ENCODE measurements around the gene FHIT.

The FHIT gene

GRCh38 chr3:60192297-60193114 lies 1058.7 kb downstream of the FHIT start:
- no peak for DNase-seq (ENCODE audit: low read depth in 1 of 2, low spot score in 1 of 2)

GRCh38 chr3:60190073-60190472 lies 1061.2 kb downstream of the FHIT start:
- no peak for DNase-seq (ENCODE audit: low read depth in 1 of 2, low spot score in 1 of 2)

GRCh38 chr3:60189304-60189703 lies 1061.9 kb downstream of the FHIT start:
- DNase-seq (ENCODE audit: low read depth in 1 of 2, low spot score in 1 of 2) = no peak

- DNase-seq (ENCODE audit: low read depth in 1 of 2, low spot score in 1 of 2) = no peak
These were observed 1062.4 kb downstream of the FHIT start for GRCh38 chr3:60188803-60189202.

GRCh38 chr3:60187343-60187742 lies 1063.9 kb downstream of the FHIT start:
- DNase-seq (ENCODE audit: low read depth in 1 of 2, low spot score in 1 of 2) = no peak

GRCh38 chr3:60186359-60186758 lies 1064.9 kb downstream of the FHIT start:
- DNase-seq (ENCODE audit: low read depth in 1 of 2, low spot score in 1 of 2) = no peak

- no peak for DNase-seq (ENCODE audit: low read depth in 1 of 2, low spot score in 1 of 2)
These were observed 1066.1 kb downstream of the FHIT start for GRCh38 chr3:60185161-60185560.

GRCh38 chr3:60182697-60183096 lies 1068.6 kb downstream of the FHIT start:
- no peak for DNase-seq (ENCODE audit: low read depth in 1 of 2, low spot score in 1 of 2)

- DNase-seq (ENCODE audit: low read depth in 1 of 2, low spot score in 1 of 2) = no peak
These were observed 1072.2 kb downstream of the FHIT start for GRCh38 chr3:60178931-60179653.

- DNase-seq (ENCODE audit: low read depth in 1 of 2, low spot score in 1 of 2) = no peak
These were observed 1073.5 kb downstream of the FHIT start for GRCh38 chr3:60177726-60178125.

- DNase-seq (ENCODE audit: low read depth in 1 of 2, low spot score in 1 of 2) = no peak
These were observed 1074.6 kb downstream of the FHIT start for GRCh38 chr3:60176614-60177013.

- DNase-seq (ENCODE audit: low read depth in 1 of 2, low spot score in 1 of 2) = no peak
These were observed 1075.6 kb downstream of the FHIT start for GRCh38 chr3:60175680-60176079.

- no peak for DNase-seq (ENCODE audit: low read depth in 1 of 2, low spot score in 1 of 2)
These were observed 1081.5 kb downstream of the FHIT start for GRCh38 chr3:60169755-60170154.

- DNase-seq (ENCODE audit: low read depth in 1 of 2, low spot score in 1 of 2) = no peak
These were observed 1084.1 kb downstream of the FHIT start for GRCh38 chr3:60167186-60167585.

- DNase-seq (ENCODE audit: low read depth in 1 of 2, low spot score in 1 of 2) = no peak
These were observed 1090.2 kb downstream of the FHIT start for GRCh38 chr3:60160822-60161748.

- no peak for DNase-seq (ENCODE audit: low read depth in 1 of 2, low spot score in 1 of 2)
These were observed 1091.0 kb downstream of the FHIT start for GRCh38 chr3:60160111-60160821.

GRCh38 chr3:60158035-60158434 lies 1093.2 kb downstream of the FHIT start:
- DNase-seq (ENCODE audit: low read depth in 1 of 2, low spot score in 1 of 2) = no peak

- no peak for DNase-seq (ENCODE audit: low read depth in 1 of 2, low spot score in 1 of 2)
These were observed 1097.2 kb downstream of the FHIT start for GRCh38 chr3:60154011-60154410.

- DNase-seq (ENCODE audit: low read depth in 1 of 2, low spot score in 1 of 2) = no peak
These were observed 1097.8 kb downstream of the FHIT start for GRCh38 chr3:60153221-60153999.

GRCh38 chr3:60149501-60149900 lies 1101.8 kb downstream of the FHIT start:
- DNase-seq (ENCODE audit: low read depth in 1 of 2, low spot score in 1 of 2) = no peak

Measured in activated T-helper 1 cell treated with anti-CD3 and anti-CD28 coated beads, Interleukin-2, amount 50 U/mL, for 16 hours (primary cell).